ENCODE data around the gene MPG.
"Not testable (repeated sequence)": the region's sequence is repeated elsewhere in the genome, so short reads cannot be mapped to it uniquely, and the experiment has no call there.

MPG gene

GRCh38 chr16:119295-119694 is 41.3 kb downstream of the MPG start:
- no peak for TF ChIP-seq CTCF (conservative IDR thresholded peaks at IDR 0.05; ENCODE audit: low read depth, low read length)
- H3K4me3 ChIP-seq (ENCODE audit: low read length) = no peak overlapping the region

DNA sequence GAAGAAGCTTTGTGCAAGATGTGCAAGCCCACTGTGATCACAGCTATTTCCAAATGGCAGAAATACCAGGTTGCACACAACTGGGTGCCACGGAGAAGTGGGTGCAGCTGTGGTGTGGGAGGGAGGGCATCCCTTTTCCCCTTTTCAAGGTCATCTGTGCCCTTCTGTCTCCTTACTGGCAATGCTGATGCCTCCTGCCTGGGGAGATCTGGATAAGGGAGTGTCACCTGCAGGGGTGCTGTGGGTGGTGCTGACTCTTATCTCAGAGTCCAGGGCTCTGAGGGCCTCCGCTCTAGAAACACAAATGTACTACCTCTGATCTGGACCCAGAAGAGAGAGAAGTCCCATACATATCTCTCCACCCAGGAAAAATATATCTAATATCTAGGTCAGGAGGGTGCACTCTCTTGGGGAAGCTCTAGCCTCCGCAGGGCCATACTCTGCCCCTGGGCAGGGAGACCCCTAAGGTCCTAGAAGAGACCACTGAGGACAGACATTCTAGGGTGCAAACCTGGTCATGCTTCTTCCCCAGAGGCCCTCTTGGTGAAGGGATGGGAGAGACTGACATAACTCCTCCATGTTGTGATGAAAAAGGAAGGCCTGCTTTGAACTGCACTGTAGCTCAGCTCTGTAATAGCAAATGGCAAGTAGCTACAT is 41.9 kb downstream of the MPG start:
- no peak for TF ChIP-seq CTCF (conservative IDR thresholded peaks at IDR 0.05; ENCODE audit: low read depth, low read length)
- no peak for DNase-seq (ENCODE audit: low read depth)
- H3K4me3 ChIP-seq (ENCODE audit: low read length) = no peak overlapping the region

More at GRCh38 chr16:119295-119694, 41.3 kb downstream of the MPG start:
- DNase-seq (ENCODE audit: low read depth) = no peak

- H3K4me3 ChIP-seq (ENCODE audit: low read length) = no peak overlapping the region
These were observed 42.7 kb downstream of the MPG start for GRCh38 chr16:120756-121155.

DNA sequence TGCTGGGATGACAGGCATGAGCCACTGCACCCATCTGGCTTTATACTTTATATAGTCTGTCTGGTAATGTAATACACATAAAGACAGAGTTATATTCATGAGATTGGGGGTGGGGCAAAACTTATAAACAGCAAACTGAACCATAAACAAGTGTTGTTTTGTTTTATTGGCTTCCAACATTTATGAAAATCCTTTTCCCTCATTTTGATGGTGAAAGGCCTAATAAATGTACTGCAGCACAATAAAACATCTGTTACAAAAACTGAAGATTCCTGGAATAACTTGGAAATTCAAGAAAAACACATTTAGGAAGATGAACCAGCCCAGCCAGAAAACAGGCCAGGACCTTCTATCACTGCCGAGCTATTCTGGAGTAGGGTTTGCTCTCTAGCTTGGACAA is 44.3 kb downstream of the MPG start:
- no peak for TF ChIP-seq CTCF (conservative IDR thresholded peaks at IDR 0.05; ENCODE audit: low read depth, low read length)
- H3K4me3 ChIP-seq (ENCODE audit: low read length) = no peak overlapping the region
- DNase-seq (ENCODE audit: low read depth) = no peak

More at GRCh38 chr16:120756-121155, 42.7 kb downstream of the MPG start:
- DNase-seq (ENCODE audit: low read depth) = no peak
- TF ChIP-seq CTCF (conservative IDR thresholded peaks at IDR 0.05; ENCODE audit: low read depth, low read length) = no peak

DNA sequence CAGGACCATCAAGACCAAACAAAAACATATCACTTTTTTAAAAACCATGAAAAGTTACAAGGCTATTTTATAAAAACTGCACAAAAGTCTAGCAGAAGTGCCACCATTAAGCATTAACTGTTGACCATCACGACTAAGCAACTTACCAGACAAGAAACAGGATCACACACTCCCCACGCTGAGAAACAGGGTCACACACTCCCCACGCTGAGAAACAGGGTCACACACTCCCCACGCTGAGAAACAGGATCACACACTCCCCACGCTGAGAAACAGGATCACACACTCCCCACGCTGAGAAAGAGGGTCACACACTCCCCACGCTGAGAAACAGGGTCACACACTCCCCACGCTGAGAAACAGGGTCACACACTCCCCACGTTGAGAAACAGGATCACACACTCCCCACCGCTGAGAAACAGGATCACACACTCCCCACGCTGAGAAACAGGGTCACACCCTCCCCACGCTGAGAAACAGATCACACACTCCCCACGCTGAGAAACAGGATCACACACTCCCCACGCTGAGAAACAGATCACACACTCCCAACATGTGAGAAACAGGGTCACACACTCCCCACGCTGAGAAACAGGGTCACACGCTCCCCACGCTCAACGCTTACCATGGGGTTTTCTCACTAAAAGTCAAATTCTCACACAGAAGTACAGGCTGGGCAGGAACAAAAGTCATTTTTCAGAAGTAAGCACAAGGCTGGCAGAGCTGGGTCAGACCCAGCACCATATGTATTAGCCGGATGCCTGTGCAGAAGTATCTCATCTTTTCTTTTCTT is 45.7 kb downstream of the MPG start:
- DNase-seq (ENCODE audit: low read depth); H3K4me3 ChIP-seq (ENCODE audit: low read length): not testable (repeated sequence)

GRCh38 chr16:125011-125410 is 47.0 kb downstream of the MPG start:
- H3K4me3 ChIP-seq (ENCODE audit: low read length) = no peak overlapping the region

DNA sequence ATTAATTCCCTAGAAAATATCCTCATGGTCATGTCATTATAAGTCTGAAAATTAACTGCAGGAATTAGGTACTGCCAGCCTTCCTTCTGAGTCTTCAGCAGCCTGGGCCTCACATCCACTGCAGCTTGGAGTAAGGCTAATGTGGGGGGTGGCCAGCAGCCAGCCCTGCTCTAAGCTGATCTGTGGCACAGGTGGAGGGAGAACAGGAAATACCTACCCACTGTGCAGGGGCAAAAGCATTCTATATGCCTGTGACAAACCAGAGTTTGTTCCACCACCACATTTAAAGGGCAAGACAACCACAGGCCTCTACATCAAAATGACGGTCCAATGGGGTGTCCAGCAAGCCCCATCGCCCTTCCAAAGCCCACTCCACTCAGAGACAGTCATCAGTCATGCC is 51.0 kb downstream of the MPG start:
- H3K4me3 ChIP-seq (ENCODE audit: low read length) = no peak overlapping the region
- DNase-seq (ENCODE audit: low read depth) = no peak
- no peak for TF ChIP-seq CTCF (conservative IDR thresholded peaks at IDR 0.05; ENCODE audit: low read depth, low read length)

More at GRCh38 chr16:125011-125410, 47.0 kb downstream of the MPG start:
- TF ChIP-seq CTCF (conservative IDR thresholded peaks at IDR 0.05; ENCODE audit: low read depth, low read length) = no peak
- DNase-seq (ENCODE audit: low read depth) = no peak
